Endothelial cell (in vitro differentiated cells): ENCODE measurements around the gene RAB7B. TPM values are rescaled to one million over a fixed set of nuclear protein-coding genes. Genes with fewer than 3 reads are reported as not detected.

Source experiments
- DNase-seq: peaks from one replicate; pipeline ENCODE4 v3.0.0; 2021; ENCODE audit warnings: low spot score
- H3K27ac Mint-ChIP-seq: one replicate; pipeline ENCODE4 v1.8.0; 2021; ENCODE audit warnings: mixed read lengths, inconsistent platforms; ENCODE audit not compliant: unreplicated experiment
- H3K27me3 Mint-ChIP-seq: one replicate; pipeline ENCODE4 v1.8.0; 2021; ENCODE audit warnings: mild to moderate bottlenecking, moderate library complexity, mixed read lengths, inconsistent platforms; ENCODE audit not compliant: unreplicated experiment
- H3K36me3 Mint-ChIP-seq: one replicate; pipeline ENCODE4 v1.8.0; 2021; ENCODE audit warnings: mild to moderate bottlenecking, low read depth, mixed read lengths, inconsistent platforms; ENCODE audit not compliant: unreplicated experiment
- H3K4me1 Mint-ChIP-seq: one replicate; pipeline ENCODE4 v1.8.0; 2021; ENCODE audit warnings: mild to moderate bottlenecking, mixed read lengths, inconsistent platforms; ENCODE audit not compliant: unreplicated experiment
- H3K4me3 Mint-ChIP-seq: one replicate; pipeline ENCODE4 v1.8.0; 2021; ENCODE audit warnings: mild to moderate bottlenecking, mixed read lengths, inconsistent platforms; ENCODE audit not compliant: unreplicated experiment
- H3K9me3 Mint-ChIP-seq: one replicate; pipeline ENCODE4 v1.8.0; 2021; ENCODE audit warnings: mixed read lengths, inconsistent platforms; ENCODE audit not compliant: unreplicated experiment
- total RNA-seq: library from RNA; stranded (reverse); fragmentation: NEBNext Ultra II Directional; extraction: Animal tissue kit (Norgen Biotek cat#: 25700); gene quantifications from one replicate; pipeline ENCODE4 v1.2.1, GENCODE V29; 2021; ENCODE audit not compliant: unreplicated experiment
- TF ChIP-seq, protein P1 (sequence below): fragments of 200-600 bp; sonication (generic); IDR thresholded peaks from one replicate; pipeline ENCODE4 v1.5.0; 2021; ENCODE audit warnings: antibody characterized with exemption; ENCODE audit not compliant: unreplicated experiment

The RAB7B gene
- total RNA-seq, 1 donor from 2014 or later: not detected

GRCh38 chr1:205954819-205955404 is 48.3 kb downstream of the RAB7B start:
- Mint-ChIP-seq H3K9me3 (no peaks in the 10 kb centered on the region), H3K4me3 (no peak overlapping the region), H3K27me3 (peaks cover 11% of the 10 kb centered on the region), H3K4me1 (peaks cover 18% of the 10 kb centered on the region), H3K27ac (no peak overlapping the region), H3K36me3 (no peaks in the 10 kb centered on the region)
- TF ChIP-seq, protein P1, sequence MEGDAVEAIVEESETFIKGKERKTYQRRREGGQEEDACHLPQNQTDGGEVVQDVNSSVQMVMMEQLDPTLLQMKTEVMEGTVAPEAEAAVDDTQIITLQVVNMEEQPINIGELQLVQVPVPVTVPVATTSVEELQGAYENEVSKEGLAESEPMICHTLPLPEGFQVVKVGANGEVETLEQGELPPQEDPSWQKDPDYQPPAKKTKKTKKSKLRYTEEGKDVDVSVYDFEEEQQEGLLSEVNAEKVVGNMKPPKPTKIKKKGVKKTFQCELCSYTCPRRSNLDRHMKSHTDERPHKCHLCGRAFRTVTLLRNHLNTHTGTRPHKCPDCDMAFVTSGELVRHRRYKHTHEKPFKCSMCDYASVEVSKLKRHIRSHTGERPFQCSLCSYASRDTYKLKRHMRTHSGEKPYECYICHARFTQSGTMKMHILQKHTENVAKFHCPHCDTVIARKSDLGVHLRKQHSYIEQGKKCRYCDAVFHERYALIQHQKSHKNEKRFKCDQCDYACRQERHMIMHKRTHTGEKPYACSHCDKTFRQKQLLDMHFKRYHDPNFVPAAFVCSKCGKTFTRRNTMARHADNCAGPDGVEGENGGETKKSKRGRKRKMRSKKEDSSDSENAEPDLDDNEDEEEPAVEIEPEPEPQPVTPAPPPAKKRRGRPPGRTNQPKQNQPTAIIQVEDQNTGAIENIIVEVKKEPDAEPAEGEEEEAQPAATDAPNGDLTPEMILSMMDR: no peak
- no peak for DNase-seq

GRCh38 chr1:205951746-205952145 is 51.4 kb downstream of the RAB7B start:
- no peaks in the 10 kb centered on the region for H3K36me3 Mint-ChIP-seq
- TF ChIP-seq, protein P1: no peak
- no peak overlapping the region for H3K27ac Mint-ChIP-seq
- H3K9me3 Mint-ChIP-seq: no peaks in the 10 kb centered on the region
- H3K4me3 Mint-ChIP-seq: no peak overlapping the region
- no peak for DNase-seq
- peaks cover 18% of the 10 kb centered on the region for H3K4me1 Mint-ChIP-seq
- H3K27me3 Mint-ChIP-seq: peaks cover 9% of the 10 kb centered on the region

DNA sequence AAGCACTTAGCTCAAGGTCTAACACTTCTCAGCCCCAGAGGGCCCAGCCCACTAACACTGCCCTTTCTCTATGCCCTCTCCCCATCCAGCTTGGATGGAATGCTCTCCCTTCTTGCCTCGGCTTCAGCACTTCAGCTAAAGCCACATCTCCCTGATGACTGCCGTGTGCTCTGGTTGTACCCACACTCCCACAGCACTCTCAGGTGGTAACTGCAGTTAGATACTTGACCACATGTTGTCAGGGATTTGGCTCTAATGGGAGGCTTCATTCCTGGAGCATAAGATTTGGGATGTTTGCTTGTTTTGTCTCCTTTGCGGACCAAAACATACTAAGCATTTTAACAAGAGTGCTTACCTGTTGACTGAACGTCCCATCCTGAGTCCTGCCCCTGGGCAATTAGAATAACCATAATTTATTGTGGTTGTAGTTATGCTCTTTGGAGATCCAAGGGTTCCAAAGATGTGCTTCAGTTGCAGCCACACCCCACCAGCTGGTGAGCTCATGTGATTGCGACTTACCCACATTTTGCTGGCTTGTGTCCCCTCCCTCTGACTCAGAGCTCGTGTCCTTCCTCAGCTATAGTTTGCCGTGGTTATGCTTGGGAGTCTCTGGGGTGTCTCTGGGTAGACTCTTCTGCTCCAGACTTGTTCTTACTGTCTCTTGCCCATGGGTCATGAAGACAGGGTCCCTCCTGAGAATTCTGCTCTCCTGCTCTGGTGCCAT is 52.2 kb downstream of the RAB7B start:
- H3K4me3 Mint-ChIP-seq: no peak overlapping the region
- H3K9me3 Mint-ChIP-seq: no peaks in the 10 kb centered on the region
- TF ChIP-seq, protein P1: no peak
- H3K27ac Mint-ChIP-seq: no peak overlapping the region
- H3K4me1 Mint-ChIP-seq: peaks cover 20% of the 10 kb centered on the region
- H3K27me3 Mint-ChIP-seq: peaks cover 11% of the 10 kb centered on the region
- DNase-seq: no peak
- H3K36me3 Mint-ChIP-seq: no peaks in the 10 kb centered on the region

GRCh38 chr1:205950280-205950679 is 52.9 kb downstream of the RAB7B start:
- no peak for DNase-seq
- TF ChIP-seq, protein P1: no peak
- peaks cover 16% of the 10 kb centered on the region for H3K4me1 Mint-ChIP-seq
- no peak overlapping the region for H3K4me3 Mint-ChIP-seq
- no peak overlapping the region for H3K27ac Mint-ChIP-seq
- no peaks in the 10 kb centered on the region for H3K36me3 Mint-ChIP-seq
- peaks cover 9% of the 10 kb centered on the region for H3K27me3 Mint-ChIP-seq
- H3K9me3 Mint-ChIP-seq: no peaks in the 10 kb centered on the region

GRCh38 chr1:205949753-205950152 is 53.4 kb downstream of the RAB7B start:
- Mint-ChIP-seq H3K27me3 (peaks cover 7% of the 10 kb centered on the region), H3K4me1 (peaks cover 13% of the 10 kb centered on the region), H3K27ac (no peak overlapping the region), H3K4me3 (no peak overlapping the region), H3K9me3 (no peaks in the 10 kb centered on the region), H3K36me3 (no peaks in the 10 kb centered on the region)
- TF ChIP-seq, protein P1: no peak
- DNase-seq: no peak
